ENCODE data around the gene KCNT2.

Gene KCNT2

DNA sequence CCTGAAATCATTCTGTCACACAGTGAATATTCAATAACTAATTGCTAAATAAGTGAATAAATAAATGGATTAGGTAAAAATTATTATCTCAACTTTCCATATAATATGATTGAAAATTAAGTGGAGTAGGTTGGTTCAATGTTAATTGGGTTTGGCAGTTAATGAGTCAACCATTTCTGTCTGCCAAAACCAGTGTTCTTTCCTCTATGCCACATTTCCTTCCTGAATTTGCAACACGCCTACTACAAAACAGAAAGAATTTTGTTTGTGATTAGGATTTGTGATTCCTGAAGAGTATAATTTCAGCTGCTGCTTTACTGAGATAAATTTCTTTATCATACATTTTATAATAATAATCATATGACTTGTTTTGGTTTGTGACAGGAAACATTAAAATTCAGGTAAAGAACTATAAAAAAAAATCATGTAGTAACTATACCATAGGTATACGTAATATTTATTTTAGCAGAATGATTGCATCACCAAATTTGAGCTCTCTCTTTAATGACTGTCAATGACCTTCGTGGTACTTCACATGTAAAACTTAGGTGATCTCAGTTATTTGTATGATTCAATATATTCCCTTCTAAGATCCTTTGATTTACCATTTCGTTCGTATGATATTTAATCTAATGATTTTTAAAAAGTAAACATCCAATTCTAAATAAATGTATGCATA is 241.3 kb downstream of the KCNT2 start:
- no peak for TF ChIP-seq EZH2 (optimal IDR thresholded peaks at IDR 0.05; ENCODE audit: low read depth, low read length)
- TF ChIP-seq EZH2phosphoT487 (IDR thresholded peaks at IDR 0.05; ENCODE audit: low read length): no peak
- TF ChIP-seq, protein P1, sequence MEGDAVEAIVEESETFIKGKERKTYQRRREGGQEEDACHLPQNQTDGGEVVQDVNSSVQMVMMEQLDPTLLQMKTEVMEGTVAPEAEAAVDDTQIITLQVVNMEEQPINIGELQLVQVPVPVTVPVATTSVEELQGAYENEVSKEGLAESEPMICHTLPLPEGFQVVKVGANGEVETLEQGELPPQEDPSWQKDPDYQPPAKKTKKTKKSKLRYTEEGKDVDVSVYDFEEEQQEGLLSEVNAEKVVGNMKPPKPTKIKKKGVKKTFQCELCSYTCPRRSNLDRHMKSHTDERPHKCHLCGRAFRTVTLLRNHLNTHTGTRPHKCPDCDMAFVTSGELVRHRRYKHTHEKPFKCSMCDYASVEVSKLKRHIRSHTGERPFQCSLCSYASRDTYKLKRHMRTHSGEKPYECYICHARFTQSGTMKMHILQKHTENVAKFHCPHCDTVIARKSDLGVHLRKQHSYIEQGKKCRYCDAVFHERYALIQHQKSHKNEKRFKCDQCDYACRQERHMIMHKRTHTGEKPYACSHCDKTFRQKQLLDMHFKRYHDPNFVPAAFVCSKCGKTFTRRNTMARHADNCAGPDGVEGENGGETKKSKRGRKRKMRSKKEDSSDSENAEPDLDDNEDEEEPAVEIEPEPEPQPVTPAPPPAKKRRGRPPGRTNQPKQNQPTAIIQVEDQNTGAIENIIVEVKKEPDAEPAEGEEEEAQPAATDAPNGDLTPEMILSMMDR (IDR thresholded peaks at IDR 0.05; ENCODE audit: low read length): no peak
- H3K4me2 ChIP-seq (ENCODE audit: low read depth, low read length): no peak overlapping the region
- no peak for DNase-seq
- H4K20me1 ChIP-seq (ENCODE audit: insufficient read depth, low read length): no peaks in the 10 kb centered on the region
- no peak overlapping the region for H3K27ac ChIP-seq (ENCODE audit: low read length)
- no peaks in the 10 kb centered on the region for H3K4me1 ChIP-seq (ENCODE audit: low read length)
- H3K9me2 ChIP-seq (replicated peaks; ENCODE audit: insufficient read depth, low read length): no peaks in the 10 kb centered on the region
- no peaks in the 10 kb centered on the region for H3F3A ChIP-seq (ENCODE audit: insufficient read depth, low read length)
- H3K9ac ChIP-seq (ENCODE audit: low read length): no peak overlapping the region
- no peaks in the 10 kb centered on the region for H3K36me3 ChIP-seq (replicated peaks; ENCODE audit: insufficient read depth, low read length)
- no peak overlapping the region for H3K4me3 ChIP-seq (ENCODE audit: low read length)
- no peaks in the 10 kb centered on the region for H3K27me3 ChIP-seq (replicated peaks; ENCODE audit: insufficient read depth, low read length)
- H3K79me2 ChIP-seq (ENCODE audit: low read length): no peaks in the 10 kb centered on the region
- H3K9me3 ChIP-seq (replicated peaks; ENCODE audit: insufficient read depth, low read length): no peaks in the 10 kb centered on the region
- H2AFZ ChIP-seq (ENCODE audit: low read length): no peak overlapping the region

DNA sequence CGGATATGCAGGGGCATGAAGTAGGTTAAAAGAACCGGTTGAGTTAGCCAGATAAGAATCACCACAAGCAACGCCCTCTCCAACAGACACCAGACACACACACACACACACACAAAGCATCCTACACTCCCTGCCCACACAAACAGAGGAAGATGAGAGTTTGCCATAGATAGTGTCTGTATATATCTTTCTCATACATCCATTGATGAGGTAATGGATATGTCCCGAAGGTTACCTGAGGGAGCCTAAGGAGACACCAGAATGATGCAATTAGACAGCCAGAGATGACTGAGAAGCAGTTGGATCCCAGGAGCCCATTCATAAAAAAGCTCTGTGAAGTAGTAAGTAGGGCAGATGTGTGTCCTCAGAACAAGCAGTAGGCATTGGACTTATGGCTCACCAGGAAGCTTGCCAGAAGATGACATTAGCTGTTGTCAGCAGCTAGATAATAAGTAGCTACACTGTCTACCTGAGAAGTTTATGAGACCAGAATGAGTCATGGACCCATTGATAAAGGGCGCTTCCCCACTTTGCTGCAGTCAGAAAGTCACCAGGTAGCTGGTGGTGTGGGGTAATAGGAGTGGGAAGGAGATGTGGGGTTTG is 247.0 kb downstream of the KCNT2 start:
- no peak overlapping the region for H3K4me3 ChIP-seq (ENCODE audit: low read length)
- no peaks in the 10 kb centered on the region for H3K36me3 ChIP-seq (replicated peaks; ENCODE audit: insufficient read depth, low read length)
- no peaks in the 10 kb centered on the region for H3K4me1 ChIP-seq (ENCODE audit: low read length)
- no peaks in the 10 kb centered on the region for H4K20me1 ChIP-seq (ENCODE audit: insufficient read depth, low read length)
- H3K9ac ChIP-seq (ENCODE audit: low read length): no peak overlapping the region
- no peaks in the 10 kb centered on the region for H3K9me2 ChIP-seq (replicated peaks; ENCODE audit: insufficient read depth, low read length)
- TF ChIP-seq EZH2phosphoT487 (IDR thresholded peaks at IDR 0.05; ENCODE audit: low read length) (no peak), EZH2 (optimal IDR thresholded peaks at IDR 0.05; ENCODE audit: low read depth, low read length) (no peak)
- TF ChIP-seq, protein P1 (IDR thresholded peaks at IDR 0.05; ENCODE audit: low read length): no peak
- no peaks in the 10 kb centered on the region for H3K27me3 ChIP-seq (replicated peaks; ENCODE audit: insufficient read depth, low read length)
- DNase-seq: no peak
- no peak overlapping the region for H2AFZ ChIP-seq (ENCODE audit: low read length)
- H3F3A ChIP-seq (ENCODE audit: insufficient read depth, low read length): no peaks in the 10 kb centered on the region
- no peak overlapping the region for H3K27ac ChIP-seq (ENCODE audit: low read length)
- no peaks in the 10 kb centered on the region for H3K79me2 ChIP-seq (ENCODE audit: low read length)
- H3K4me2 ChIP-seq (ENCODE audit: low read depth, low read length): no peak overlapping the region
- no peaks in the 10 kb centered on the region for H3K9me3 ChIP-seq (replicated peaks; ENCODE audit: insufficient read depth, low read length)

DNA sequence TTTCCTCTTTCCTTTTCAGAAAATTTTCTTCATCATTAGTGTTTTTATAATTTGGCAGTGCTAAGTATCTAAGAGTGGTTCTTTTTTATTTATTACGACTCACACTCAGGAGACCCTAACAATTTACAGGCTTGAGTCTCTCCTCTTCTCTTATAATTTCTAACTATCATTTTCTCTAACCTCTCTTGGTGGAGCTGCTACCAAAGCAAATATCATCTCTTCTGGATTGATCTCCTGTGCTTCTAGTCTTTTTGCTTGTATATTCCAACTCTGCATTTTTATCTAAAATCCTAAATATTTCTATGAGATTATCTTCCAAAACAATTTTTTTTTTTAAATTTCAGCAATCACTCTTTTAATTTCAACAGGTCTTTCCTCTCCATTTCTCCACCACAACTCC is 250.3 kb downstream of the KCNT2 start:
- Histone ChIP-seq H3K27me3 (replicated peaks; ENCODE audit: insufficient read depth, low read length) (no peaks in the 10 kb centered on the region), H3K9ac (ENCODE audit: low read length) (no peak overlapping the region)

More for the DNA sequence above, 250.3 kb downstream of the KCNT2 start:
- no peak overlapping the region for H2AFZ ChIP-seq (ENCODE audit: low read length)
- no peak for DNase-seq
- H3K9me2 ChIP-seq (replicated peaks; ENCODE audit: insufficient read depth, low read length): no peaks in the 10 kb centered on the region
- TF ChIP-seq EZH2phosphoT487 (IDR thresholded peaks at IDR 0.05; ENCODE audit: low read length): no peak
- TF ChIP-seq, protein P1 (IDR thresholded peaks at IDR 0.05; ENCODE audit: low read length): no peak
- no peak for TF ChIP-seq EZH2 (optimal IDR thresholded peaks at IDR 0.05; ENCODE audit: low read depth, low read length)
- no peak overlapping the region for H3K27ac ChIP-seq (ENCODE audit: low read length)
- no peaks in the 10 kb centered on the region for H3K36me3 ChIP-seq (replicated peaks; ENCODE audit: insufficient read depth, low read length)
- no peak overlapping the region for H3K4me3 ChIP-seq (ENCODE audit: low read length)
- no peaks in the 10 kb centered on the region for H3K9me3 ChIP-seq (replicated peaks; ENCODE audit: insufficient read depth, low read length)
- no peak overlapping the region for H3K4me2 ChIP-seq (ENCODE audit: low read depth, low read length)
- H3K4me1 ChIP-seq (ENCODE audit: low read length): no peaks in the 10 kb centered on the region
- H3K79me2 ChIP-seq (ENCODE audit: low read length): no peaks in the 10 kb centered on the region
- no peaks in the 10 kb centered on the region for H3F3A ChIP-seq (ENCODE audit: insufficient read depth, low read length)
- no peaks in the 10 kb centered on the region for H4K20me1 ChIP-seq (ENCODE audit: insufficient read depth, low read length)
